Prostate gland (tissue), 2 donors: ENCODE data around the gene HS3ST3A1.

Experiments
- CTCF ChIP-seq, 4 experiments: fragments of 200-600 bp in 2 of 4; fragments of 450-650 bp in 2 of 4; sonication (generic) in 2 of 4; IDR thresholded peaks; 1 replicate in 3 of 4; 2 replicates in 1 of 4; pipeline ENCODE4 v1.5.1; 2016 to 2019; ENCODE audit warnings: antibody characterized with exemption in 4 of 4, mild to moderate bottlenecking in 2 of 4, moderate library complexity in 2 of 4
- POLR2A ChIP-seq: fragments of 450-650 bp; IDR thresholded peaks from one replicate; pipeline ENCODE4 v1.6.1; 2016; ENCODE audit warnings: antibody characterized with exemption, mild to moderate bottlenecking

- TF ChIP-seq CTCF (IDR thresholded peaks at IDR 0.05) (no peak), POLR2A (no peak)
Observed at GRCh38 chr17:13525876-13526275, 75.9 kb downstream of the HS3ST3A1 start.
